ENCODE data around the gene CD320. TPM values are rescaled to one million over a fixed set of nuclear protein-coding genes. Genes with fewer than 3 reads are reported as not detected.
"Not testable (repeated sequence)": the region's sequence is repeated elsewhere in the genome, so short reads cannot be mapped to it uniquely, and the experiment has no call there.

CD320 gene
- total RNA-seq, 4 donors from 2014 or later, result 25.7 to 63.2 (median 47.4) TPM

GRCh38 chr19:8265872-8266271 lies 42.3 kb downstream of the CD320 start:
- TF ChIP-seq POLR2AphosphoS5 (IDR thresholded peaks at IDR 0.05) (no peak), EP300 (IDR thresholded peaks at IDR 0.05) (no peak), POLR2A (IDR thresholded peaks at IDR 0.05; ENCODE audit: low read depth) (no peak)
- TF ChIP-seq, protein P1, sequence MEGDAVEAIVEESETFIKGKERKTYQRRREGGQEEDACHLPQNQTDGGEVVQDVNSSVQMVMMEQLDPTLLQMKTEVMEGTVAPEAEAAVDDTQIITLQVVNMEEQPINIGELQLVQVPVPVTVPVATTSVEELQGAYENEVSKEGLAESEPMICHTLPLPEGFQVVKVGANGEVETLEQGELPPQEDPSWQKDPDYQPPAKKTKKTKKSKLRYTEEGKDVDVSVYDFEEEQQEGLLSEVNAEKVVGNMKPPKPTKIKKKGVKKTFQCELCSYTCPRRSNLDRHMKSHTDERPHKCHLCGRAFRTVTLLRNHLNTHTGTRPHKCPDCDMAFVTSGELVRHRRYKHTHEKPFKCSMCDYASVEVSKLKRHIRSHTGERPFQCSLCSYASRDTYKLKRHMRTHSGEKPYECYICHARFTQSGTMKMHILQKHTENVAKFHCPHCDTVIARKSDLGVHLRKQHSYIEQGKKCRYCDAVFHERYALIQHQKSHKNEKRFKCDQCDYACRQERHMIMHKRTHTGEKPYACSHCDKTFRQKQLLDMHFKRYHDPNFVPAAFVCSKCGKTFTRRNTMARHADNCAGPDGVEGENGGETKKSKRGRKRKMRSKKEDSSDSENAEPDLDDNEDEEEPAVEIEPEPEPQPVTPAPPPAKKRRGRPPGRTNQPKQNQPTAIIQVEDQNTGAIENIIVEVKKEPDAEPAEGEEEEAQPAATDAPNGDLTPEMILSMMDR (IDR thresholded peaks at IDR 0.05), result no peak
- 100% methylated on average over 2 of the region's 3 CpGs for WGBS
- intact Hi-C loops (cut with DNase I), result no loop called here
- DNase-seq (ENCODE audit: extremely low spot score), result no peak
- peaks cover 0 to 19% (median 15%) of the 10 kb centered on the region in 4 donors for H3K36me3 ChIP-seq
- no peak overlapping the region for H3K27ac ChIP-seq (replicated peaks in 1 of 4)
- H3K27me3 ChIP-seq, result peaks cover 0 to 9% (median 0%) of the 10 kb centered on the region in 4 donors
- peaks cover 4 to 17% (median 13%) of the 10 kb centered on the region in 4 donors for H3K4me1 ChIP-seq
- H3K9me3 ChIP-seq, result no peaks in the 10 kb centered on the region
- no peak overlapping the region for H3K4me3 ChIP-seq

DNA sequence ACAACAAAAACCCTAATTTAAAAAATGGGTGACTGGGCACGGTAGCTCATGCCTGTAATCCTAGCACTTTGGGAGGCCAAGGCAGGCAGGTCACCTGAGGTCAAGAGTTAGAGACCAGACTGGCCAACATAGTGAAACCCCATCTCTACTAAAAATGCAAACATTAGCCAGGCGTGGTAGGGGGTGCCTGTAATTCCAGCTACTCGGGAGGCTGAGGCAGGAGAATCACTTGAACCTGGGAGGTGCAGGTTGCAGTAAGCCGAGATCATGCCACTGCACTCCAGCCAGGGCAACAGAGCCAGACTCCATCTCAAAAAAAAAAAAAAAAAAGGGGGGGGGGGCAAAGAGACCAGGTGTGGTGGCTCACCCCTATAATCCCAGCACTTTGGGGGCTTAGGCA lies 43.9 kb downstream of the CD320 start:
- WGBS, result 95% methylated on average over 4 of the region's 4 CpGs
- DNase-seq (ENCODE audit: extremely low spot score); H3K27ac ChIP-seq (replicated peaks in 1 of 4); intact Hi-C loops (cut with DNase I); H3K9me3 ChIP-seq; H3K27me3 ChIP-seq; H3K4me3 ChIP-seq: not testable (repeated sequence)
- Histone ChIP-seq H3K4me1 (peaks cover under 1 to 11% (median 9%) of the 10 kb centered on the region in 4 donors), H3K36me3 (peaks cover 0 to 24% (median 21%) of the 10 kb centered on the region in 4 donors)

- intact Hi-C loops (cut with DNase I), result no loop called here
- no peak for TF ChIP-seq POLR2AphosphoS5 (IDR thresholded peaks at IDR 0.05)
- TF ChIP-seq EP300 (IDR thresholded peaks at IDR 0.05), result no peak
- TF ChIP-seq POLR2A (IDR thresholded peaks at IDR 0.05; ENCODE audit: low read depth), result no peak
- TF ChIP-seq, protein P1 (IDR thresholded peaks at IDR 0.05), result no peak
Measured at GRCh38 chr19:8262431-8262830, 45.7 kb downstream of the CD320 start.

GRCh38 chr19:8261881-8262280 lies 46.3 kb downstream of the CD320 start:
- Histone ChIP-seq H3K27ac (replicated peaks in 1 of 4) (no peak overlapping the region), H3K4me3 (no peak overlapping the region), H3K4me1 (no peaks in the 10 kb centered on the region), H3K9me3 (no peaks in the 10 kb centered on the region), H3K36me3 (peaks cover 2 to 45% (median 36%) of the 10 kb centered on the region in 4 donors), H3K27me3 (no peaks in the 10 kb centered on the region)
- TF ChIP-seq EP300 (IDR thresholded peaks at IDR 0.05) (no peak), POLR2AphosphoS5 (IDR thresholded peaks at IDR 0.05) (no peak), POLR2A (IDR thresholded peaks at IDR 0.05; ENCODE audit: low read depth) (no peak)
- TF ChIP-seq, protein P1 (IDR thresholded peaks at IDR 0.05), result no peak
- DNase-seq (ENCODE audit: extremely low spot score), result no peak
- 92% methylated on average over 8 of the region's 14 CpGs for WGBS
- intact Hi-C loops (cut with DNase I), result no loop called here

More at GRCh38 chr19:8262431-8262830, 45.7 kb downstream of the CD320 start:
- Histone ChIP-seq H3K9me3 (no peaks in the 10 kb centered on the region), H3K4me3 (no peak overlapping the region), H3K4me1 (no peaks in the 10 kb centered on the region), H3K36me3 (peaks cover 0 to 39% (median 31%) of the 10 kb centered on the region in 4 donors), H3K27me3 (peaks cover 0 to 2% (median 0%) of the 10 kb centered on the region in 4 donors), H3K27ac (replicated peaks in 1 of 4) (no peak overlapping the region)
- WGBS, result 94% methylated on average over 5 of the region's 6 CpGs
- no peak for DNase-seq (ENCODE audit: extremely low spot score)

DNA sequence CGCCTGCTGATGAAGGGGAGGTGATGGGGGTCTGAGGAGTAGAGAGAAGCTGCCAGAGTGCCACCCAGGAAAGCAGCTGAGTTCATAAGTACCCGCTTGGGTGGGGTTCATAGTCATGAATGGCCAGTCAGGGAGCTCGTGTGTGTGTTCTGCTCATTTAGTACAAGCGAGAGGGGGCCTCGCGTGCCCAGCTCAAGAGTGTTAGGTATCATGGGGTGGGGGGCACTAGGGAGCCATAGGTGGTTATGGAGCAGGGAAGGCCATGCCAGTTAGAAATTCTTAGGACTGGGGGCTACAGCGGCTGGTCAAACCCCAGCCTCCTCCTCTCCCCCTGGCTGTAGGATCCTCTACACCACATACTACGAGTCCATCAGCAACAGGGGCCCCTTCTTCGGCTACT lies 46.8 kb downstream of the CD320 start:
- H3K27ac ChIP-seq (replicated peaks in 1 of 4), result no peak overlapping the region
- no peaks in the 10 kb centered on the region for H3K27me3 ChIP-seq
- H3K36me3 ChIP-seq, result peaks cover 6 to 50% (median 42%) of the 10 kb centered on the region in 4 donors
- no peak for DNase-seq (ENCODE audit: extremely low spot score)
- H3K4me1 ChIP-seq, result no peaks in the 10 kb centered on the region
- 92% methylated on average over 9 of the region's 9 CpGs for WGBS
- no peak overlapping the region for H3K4me3 ChIP-seq
- TF ChIP-seq POLR2AphosphoS5 (IDR thresholded peaks at IDR 0.05), result no peak
- TF ChIP-seq, protein P1 (IDR thresholded peaks at IDR 0.05), result no peak
- intact Hi-C loops (cut with DNase I), result no loop called here
- no peaks in the 10 kb centered on the region for H3K9me3 ChIP-seq
